GM19463 (cell line): ENCODE results near the gene IGSF9B.
A peak's percentile ranks its signal among the peaks of the same experiment; 100 is the strongest.

Experiments used
- ATAC-seq: cut with Tn5 transposase; IDR thresholded peaks from one replicate; pipeline ENCODE4 v1.9.1; 2021; ENCODE audit warnings: mild to moderate bottlenecking, moderate library complexity; ENCODE audit not compliant: unreplicated experiment

Gene IGSF9B

DNA sequence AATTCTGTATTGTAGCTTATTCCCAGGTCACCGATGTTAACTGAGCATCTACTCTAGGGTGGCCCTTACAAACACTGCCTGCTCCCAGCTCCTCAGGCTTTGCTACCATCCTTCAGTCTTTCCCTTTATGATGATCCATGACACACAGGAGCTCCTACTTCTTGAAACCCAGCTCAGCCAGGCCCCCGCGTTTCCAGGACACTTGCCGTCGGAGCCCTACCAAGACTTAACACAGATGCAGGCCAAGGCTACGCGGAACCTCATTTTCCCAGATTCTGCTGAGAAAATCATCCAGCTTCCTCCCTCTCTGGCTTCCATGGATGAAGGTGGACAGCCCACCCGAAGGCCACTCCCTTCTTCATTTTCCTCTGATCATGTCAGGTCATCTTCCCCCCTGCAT lies 18.6 kb downstream of the IGSF9B start:
- ATAC-seq: no peak

GRCh38 chr11:133937468-133937867 lies 19.3 kb downstream of the IGSF9B start:
- ATAC-seq: no peak

DNA sequence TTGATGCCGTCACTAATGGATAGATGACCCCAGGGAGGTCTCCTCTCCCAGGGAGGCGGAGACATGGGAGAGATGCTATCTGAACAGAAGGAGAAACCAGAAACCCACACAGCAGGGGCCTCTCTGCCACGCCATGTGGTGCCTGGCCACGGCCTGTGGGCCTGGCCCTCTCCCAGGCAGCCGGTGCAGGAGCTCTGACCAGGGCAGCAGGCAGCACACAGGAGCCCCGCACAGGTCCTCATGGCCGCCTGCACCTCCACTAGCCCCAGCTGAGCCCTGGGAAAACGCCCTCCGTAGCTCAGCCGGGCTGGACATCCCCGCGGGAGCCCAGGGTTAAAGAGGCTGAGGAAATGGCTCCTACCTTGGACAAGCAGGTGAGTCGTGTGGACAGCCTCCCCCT lies 19.8 kb downstream of the IGSF9B start:
- ATAC-seq: no peak

DNA sequence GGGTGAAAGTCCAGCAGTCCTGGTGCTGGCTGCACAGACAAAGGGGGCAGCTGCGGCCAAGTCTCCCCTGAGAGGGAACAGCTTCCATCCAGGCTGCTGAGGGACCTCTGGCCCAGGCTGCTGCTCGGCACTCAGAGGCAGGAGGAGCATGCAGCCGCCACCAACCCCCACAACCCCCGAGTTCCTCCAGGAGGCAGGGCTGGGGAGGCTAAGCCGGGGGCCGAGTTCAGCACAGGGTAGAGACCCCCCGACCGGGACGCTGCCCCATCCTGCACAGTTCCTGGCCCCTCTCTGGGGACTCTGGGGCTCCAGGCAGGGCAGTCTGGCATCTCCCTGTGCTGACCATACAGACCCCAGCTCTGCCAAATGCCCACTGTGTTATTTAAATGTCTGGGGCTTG lies 20.2 kb downstream of the IGSF9B start:
- no peak for ATAC-seq

GRCh38 chr11:133936136-133936535 lies 20.6 kb downstream of the IGSF9B start:
- ATAC-seq: no peak

DNA sequence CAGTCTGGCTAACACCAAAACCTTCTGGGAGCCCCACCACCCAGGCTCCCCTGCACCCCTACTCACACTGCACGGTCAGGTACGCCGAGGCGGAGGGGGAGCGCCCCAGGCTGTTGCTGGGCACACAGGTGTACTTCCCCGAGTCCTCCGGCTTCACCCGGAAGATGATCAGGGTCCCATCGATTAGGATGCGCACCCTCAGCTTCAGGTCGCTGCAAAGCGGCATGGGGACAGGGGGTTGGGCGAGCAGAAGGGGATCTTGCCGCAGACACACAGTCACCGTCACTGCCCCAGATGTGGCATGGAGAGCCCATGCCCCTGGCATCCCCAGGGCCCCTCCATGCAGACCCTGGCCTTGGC lies 21.2 kb downstream of the IGSF9B start:
- no peak for ATAC-seq

DNA sequence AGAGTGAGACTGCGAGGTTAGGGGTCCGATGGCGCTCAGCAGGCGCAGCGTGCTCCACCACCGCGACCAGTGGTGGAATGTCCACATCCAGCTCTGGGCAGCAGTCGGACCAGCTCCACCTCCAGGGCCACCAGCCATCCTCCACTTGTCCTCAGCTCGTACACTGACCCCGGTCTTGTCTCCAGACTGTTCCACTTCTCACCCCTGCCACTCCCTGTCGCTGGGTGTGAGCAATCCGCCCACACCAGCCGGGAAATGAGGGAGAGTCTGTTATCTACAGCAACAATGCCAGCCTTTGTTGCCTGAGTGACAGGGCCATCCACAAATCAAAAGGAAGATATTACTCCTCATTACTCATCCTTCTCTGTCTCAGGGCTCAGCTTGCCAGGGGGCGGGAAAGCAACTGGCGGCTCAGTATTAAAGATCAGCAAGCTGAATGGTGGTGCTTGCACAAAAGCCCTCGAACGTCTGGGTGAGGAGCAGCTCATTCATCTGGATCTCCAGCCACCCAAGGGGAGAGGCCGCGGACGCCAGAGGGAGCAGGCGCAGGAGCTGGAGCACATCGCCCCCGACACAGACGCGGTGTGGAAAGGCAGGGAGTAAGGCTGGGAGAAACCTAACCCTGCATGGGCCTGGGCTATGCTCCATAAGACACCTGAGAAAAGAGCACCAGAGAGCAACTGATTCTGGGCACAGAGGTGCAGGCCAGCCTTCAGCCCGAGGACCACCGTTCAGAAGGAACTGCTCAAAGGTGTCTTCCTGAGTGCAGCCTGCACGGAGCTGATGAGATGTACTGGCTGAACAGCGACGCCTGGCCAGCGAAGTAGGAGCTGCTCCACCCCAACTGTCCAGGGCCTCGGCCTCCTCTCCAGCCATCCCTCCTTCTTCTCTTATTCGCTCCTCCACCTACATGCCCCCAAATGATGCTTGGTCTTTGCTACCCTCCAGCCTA lies 21.9 kb downstream of the IGSF9B start:
- no peak for ATAC-seq

- ATAC-seq: no peak
Measured at GRCh38 chr11:133934096-133934495, 22.7 kb downstream of the IGSF9B start.

- no peak for ATAC-seq
Measured at GRCh38 chr11:133931449-133932060, 25.2 kb downstream of the IGSF9B start.

GRCh38 chr11:133930767-133931448 lies 25.9 kb downstream of the IGSF9B start:
- no peak for ATAC-seq

DNA sequence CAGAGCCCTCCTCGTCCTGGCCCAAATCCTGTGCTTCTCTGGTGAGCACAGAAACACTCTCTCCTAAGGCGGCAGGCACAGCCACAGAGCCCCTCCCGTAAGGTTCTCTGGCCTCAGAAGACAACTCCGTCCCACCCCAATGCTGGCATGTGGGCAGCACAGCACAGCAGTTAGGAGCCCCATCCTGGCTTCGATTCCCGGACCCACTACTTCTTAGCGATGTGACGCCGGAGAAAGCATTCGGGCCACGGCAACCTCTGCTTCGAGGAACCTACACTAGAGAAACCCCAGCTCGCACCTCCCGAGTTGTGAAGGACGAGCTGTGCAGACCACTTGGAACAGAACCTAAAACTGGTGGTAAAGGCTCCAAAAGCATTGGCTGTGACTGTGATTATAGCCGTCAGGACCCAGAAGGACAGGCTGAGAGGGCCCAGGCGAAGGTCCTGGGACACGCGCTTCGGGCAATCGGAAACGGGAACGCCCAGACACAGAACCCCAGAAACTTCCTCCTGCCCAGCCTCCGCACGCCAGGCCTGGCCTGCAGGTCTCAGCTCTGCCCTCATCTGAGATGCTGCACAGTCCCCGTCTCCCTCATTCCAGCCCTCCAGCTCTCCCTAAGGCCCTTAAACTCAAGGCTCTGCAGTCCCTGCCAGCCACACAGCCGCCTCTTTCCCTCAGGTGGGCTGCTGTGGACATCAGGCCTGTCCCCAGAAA lies 26.6 kb downstream of the IGSF9B start:
- no peak for ATAC-seq

DNA sequence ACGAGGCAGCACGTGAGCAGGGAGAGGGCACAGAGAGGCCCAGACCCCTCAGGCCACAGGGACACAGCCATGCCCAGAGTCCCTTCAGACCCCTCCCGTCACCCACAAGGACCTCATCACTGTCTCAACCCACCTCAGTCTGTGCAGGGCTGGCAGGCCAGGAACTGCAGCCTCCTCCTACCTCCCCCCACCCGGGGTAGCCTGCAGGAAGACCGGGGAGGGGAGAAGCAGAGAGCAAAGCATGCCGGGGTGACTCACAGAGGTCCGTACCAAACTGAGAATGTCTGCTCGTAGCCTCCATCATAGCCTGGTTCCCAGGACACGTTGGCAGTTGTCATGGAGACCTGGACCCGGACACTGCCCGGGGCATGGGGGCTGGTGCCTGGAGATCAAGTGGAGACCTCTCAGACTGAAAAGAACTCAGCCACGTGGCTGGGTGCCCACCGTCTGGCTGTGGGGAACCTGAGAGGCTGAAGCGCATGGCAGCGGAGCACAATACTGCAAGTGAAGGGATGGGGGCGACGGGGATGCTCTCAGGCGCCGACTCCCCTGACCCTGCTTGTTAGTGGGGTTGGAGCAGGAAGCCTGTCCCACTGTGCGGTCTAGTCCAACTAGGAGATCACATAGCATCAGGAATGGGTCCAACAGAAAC lies 27.2 kb downstream of the IGSF9B start:
- ATAC-seq: no peak

DNA sequence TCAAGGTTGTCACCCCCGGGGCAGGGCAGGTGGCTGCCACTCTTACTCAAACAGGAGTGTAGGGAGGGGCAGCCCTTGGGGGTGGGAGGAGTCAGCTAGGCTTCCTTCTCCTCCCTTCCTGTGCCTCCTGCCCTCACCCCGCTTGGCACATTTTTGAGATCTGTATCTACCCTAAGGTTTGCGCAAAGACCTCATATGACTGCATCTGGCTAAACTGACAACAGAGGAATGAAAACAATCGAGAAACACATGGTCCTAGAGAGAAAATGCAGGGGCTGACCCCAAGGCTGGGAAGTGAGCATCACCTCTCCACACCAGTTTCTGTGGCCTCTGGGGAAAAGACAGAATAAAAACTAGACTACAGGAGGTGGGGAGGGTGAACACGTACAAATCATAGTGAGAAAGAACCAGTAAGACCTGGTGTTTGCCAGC lies 28.1 kb downstream of the IGSF9B start:
- no peak for ATAC-seq

DNA sequence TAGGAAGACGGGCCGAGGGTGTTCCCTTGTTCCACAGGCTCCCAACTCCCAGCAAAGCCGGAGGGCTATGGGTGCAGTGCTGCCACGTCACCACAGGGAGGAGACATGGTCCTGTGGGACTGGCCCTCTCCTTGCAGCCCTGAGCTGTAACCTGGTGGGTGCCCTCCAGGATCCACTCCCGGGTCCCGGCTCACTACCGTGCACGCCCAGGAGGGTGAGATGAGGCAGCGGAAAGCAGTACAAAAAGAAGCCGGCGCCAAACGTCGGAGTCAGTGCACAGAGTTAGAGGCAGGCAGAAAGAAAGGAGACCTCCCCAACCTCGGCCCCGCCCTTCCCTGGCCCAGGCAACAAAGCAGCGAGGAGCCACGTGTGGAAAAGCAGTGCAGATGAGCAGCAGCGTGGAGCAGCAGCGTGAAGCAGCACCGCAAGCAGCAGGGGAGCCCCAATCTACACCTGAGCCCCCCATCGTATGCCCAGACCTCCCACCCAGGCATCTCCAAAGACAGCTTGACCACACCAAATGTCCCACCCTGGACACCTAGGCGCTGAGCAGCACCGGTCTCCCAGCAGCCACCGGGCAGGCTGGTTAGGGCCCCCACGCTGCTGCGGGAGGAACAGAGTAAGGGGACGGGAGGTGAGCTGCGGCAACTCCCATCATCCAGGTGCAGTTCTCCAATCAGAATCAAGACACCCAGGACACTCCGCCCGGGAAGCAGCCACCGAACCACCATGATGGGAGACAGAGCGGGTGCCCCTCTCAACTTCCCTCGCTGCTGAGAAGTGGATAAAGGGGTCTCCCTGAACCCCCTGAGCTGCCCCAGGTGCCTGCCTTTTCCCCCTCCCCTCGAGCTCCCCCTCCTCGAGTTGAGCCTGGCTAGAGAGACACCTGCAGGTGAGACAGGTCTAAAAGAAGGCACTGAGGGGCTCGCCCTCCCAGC lies 28.8 kb downstream of the IGSF9B start:
- ATAC-seq: peak; percentile 88

DNA sequence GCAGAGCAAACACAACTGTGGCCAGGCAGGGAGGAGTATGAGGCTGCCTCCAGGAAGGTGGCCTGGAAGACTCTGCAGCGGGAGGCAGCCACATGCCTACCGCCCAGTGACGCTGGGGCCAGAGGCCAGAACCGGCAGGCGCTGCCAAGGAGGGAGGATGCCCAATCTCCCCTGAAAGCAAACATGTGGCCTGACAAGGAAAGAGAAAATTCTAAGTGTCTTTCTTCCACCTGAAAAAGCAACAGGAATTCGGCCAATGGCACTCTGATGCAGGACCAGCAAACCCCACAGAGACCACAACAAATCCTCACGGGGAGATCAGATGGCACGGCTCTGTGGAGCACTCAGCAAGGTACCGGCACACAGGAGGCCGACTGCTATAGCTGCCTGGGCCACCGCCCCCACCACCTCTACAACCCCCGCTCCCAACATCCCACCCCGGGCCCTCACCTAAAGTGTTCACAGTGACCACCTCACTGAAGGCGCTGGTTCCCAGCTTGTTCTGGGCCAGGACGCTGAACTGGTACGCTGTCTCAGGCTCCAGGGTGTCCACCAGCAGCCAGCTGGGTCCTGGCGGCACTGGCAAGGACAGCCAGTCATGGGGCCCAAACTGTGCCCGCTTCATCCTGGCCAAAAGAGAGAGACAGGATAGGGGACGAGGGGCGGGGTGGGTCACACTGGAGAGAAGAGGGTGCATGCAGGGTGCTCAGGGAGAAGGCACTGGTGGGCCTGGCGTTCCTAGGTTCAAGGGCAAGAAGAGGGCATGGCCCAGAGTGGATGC lies 30.1 kb downstream of the IGSF9B start:
- no peak for ATAC-seq

DNA sequence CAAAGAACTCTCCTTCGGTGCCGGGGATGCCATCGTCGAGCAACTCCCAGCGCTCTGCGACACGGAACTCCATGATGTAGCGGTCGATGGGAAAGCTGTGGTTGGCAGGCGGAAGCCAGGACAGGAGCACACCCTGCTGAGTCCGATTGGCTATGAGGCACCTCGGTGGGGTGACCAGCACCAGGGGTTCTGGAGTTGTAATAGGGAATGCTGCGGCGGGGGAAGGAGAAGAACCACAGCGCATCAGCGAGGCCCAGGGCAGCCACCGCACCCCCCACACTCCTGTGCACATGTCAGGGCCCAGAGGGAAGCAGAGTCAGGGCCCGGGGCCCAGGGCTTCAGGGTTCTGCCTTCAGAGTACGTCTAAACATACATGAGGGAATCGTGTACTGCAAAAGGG lies 31.0 kb downstream of the IGSF9B start:
- no peak for ATAC-seq

DNA sequence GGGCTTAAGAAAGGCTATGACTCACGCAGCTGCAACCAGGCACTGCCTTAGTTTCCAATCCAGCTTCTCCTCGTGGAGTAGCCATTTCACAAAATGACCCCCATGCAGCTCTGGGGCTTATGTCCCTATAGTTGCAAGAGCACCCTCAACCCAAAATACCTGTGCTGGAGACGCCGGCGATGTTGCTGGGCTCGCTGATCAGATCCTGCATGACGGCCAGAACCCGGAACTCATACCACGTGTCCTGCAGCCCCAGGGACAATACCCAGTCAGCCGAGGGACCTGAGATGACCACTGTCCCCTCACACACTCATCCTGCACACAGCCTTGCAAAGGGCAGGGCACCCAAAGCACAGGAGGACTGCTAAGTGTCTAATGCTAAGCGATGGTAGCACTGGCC lies 32.1 kb downstream of the IGSF9B start:
- ATAC-seq: no peak

DNA sequence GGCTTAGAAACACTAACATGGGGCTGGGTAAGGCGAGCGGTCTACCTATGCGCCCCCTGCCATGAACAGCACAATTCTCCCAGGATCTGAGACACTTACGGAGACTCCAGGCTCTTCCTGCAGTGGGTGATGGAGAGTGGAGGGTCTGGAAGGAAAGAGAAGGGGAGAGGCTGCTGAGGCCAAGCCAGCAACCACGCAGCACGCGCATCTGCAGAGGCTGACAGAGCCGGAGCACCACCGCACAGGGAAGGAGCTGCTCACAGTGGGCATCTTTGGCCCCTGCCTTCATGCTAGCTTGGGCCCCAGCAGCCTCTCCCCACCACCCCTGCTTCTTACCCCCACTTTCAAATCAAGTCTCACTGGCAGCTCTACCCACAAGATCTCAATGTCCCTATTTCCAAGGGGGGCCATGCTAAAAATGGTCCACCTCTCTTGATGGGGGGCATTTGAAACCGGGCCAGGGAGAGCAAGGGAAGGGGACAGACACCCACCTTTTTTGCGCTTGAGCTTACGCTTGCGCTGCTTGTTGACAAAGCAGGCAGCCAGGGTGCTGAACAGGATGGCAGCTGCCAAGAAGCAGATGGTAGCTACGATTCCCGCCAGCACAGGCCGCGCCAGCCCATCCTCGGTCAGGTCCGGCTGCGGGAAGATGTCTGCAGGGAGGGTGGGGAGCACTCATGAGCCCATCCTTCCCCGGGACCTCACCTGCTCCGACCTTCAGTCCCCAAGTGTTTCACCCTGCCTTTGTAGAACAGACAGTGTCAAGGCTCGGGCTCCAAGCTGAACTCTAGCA lies 34.5 kb downstream of the IGSF9B start:
- ATAC-seq: no peak
